Measurements from ENCODE around the gene RSPH10B2. TPM values are rescaled to one million over a fixed set of nuclear protein-coding genes. Genes with fewer than 3 reads are reported as not detected.

The RSPH10B2 gene
- total and polyA plus RNA-seq, 2 of the 8 experiments (the other 6 are each of a cell fraction or from before 2014, with no cell fraction given): 0.14 to 0.35 TPM

DNA sequence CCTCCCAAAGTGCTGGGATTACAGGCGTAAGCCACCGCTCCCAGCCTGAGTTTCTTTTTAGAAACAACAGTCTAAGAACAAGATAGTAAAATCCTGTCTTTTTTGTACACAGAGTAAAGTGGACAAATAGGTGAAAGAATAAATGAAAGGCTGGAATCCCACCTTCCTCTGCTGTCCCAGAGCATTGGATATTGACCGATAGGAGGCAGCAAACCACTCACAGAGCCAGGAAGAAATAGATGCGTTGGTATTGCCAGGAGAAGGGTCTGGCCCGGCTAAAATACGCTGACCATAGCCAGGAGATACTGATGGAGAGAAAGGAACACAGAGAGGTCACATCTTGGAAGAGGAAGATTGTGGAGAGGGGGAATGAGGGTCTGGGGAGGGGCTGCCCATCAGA, 35.8 kb upstream of the RSPH10B2 start:
- no peak for DNase-seq (ENCODE audit: low read depth in 1 of 2, low spot score in 2 of 2)
- Histone ChIP-seq H2BK15ac (ENCODE audit: low read length) (no peak overlapping the region), H2AFZ (ENCODE audit: low read length) (no peak overlapping the region), H4K20me1 (replicated peaks in 1 of 2; ENCODE audit: control insufficient read depth in 1 of 2, insufficient read depth in 2 of 2, low read length in 2 of 2) (no peaks in the 10 kb centered on the region), H3K23ac (ENCODE audit: insufficient read length) (no peak overlapping the region), H3K4me1 (replicated peaks in 1 of 4; ENCODE audit: control insufficient read depth in 3 of 4, insufficient read depth in 4 of 4, low read length in 3 of 4) (no peaks in the 10 kb centered on the region), H2AK5ac (ENCODE audit: low read depth, low read length) (no peak overlapping the region), H2BK120ac (replicated peaks; ENCODE audit: low read depth, low read length) (no peak overlapping the region), H2BK5ac (ENCODE audit: low read depth, low read length) (no peak overlapping the region), H3K9ac (replicated peaks in 1 of 4; ENCODE audit: extremely low read depth in 1 of 4, low read depth in 3 of 4, low read length in 3 of 4) (no peak overlapping the region), H3K4ac (replicated peaks; ENCODE audit: insufficient read length, low read depth, low read length) (no peak overlapping the region), H4K8ac (ENCODE audit: extremely low read depth, insufficient read depth, low read length) (no peak overlapping the region), H3K27me3 (replicated peaks in 1 of 4; ENCODE audit: control insufficient read depth in 3 of 4, extremely low read depth in 1 of 4, insufficient read depth in 3 of 4, low read length in 3 of 4) (no peaks in the 10 kb centered on the region; a peak in 1 of 7 replicates), H3K23me2 (ENCODE audit: low read depth, low read length) (no peaks in the 10 kb centered on the region), H3K14ac (ENCODE audit: insufficient read length) (no peak overlapping the region), H4K5ac (ENCODE audit: insufficient read length, low read depth, low read length) (no peak overlapping the region), H3K56ac (replicated peaks; ENCODE audit: insufficient read length, low read depth, low read length) (no peak overlapping the region), H3K79me1 (ENCODE audit: low read depth, low read length) (no peaks in the 10 kb centered on the region), H3K4me2 (ENCODE audit: insufficient read depth in 1 of 2, low read depth in 2 of 2, low read length in 2 of 2) (no peak overlapping the region), H3K27ac (ENCODE audit: low read depth, low read length) (no peak overlapping the region), H3K4me3 (ENCODE audit: extremely low read depth in 1 of 4, insufficient read depth in 2 of 4, low read depth in 3 of 4, low read length in 4 of 4) (no peak overlapping the region), H3K36me3 (ENCODE audit: control insufficient read depth in 2 of 4, insufficient read depth in 4 of 4, low read length in 3 of 4) (no peaks in the 10 kb centered on the region), H3K18ac (ENCODE audit: extremely low read depth, low read length) (no peak overlapping the region), H4K91ac (replicated peaks; ENCODE audit: insufficient read length, low read length) (no peak overlapping the region), H2BK12ac (ENCODE audit: low read depth, low read length) (no peak overlapping the region), H2BK20ac (ENCODE audit: low read length) (no peak overlapping the region), H3K79me2 (ENCODE audit: control insufficient read depth in 1 of 2, insufficient read depth in 2 of 2, low read length in 2 of 2) (no peaks in the 10 kb centered on the region), H3K9me3 (ENCODE audit: insufficient read depth in 2 of 2, low read depth in 1 of 2, low read length in 1 of 2) (no peaks in the 10 kb centered on the region)
- FAIRE-seq: no peak
- POLR2A ChIA-PET (ENCODE audit: partially characterized antibody): no interaction called here
- WGBS, 2 experiments (ENCODE audit: extremely low coverage in 1 of 2, insufficient coverage in 1 of 2, insufficient read length in 1 of 2, insufficient replicate concordance in 2 of 2, low coverage in 1 of 2, low lambda C conversion rate in 2 of 2, missing lambda C conversion rate in 1 of 2): 75% methylated on average over 6 of the region's 6 CpGs; no CpG with 5 or more reads in 1 of the 2 experiments
- TF ChIP-seq RAD21 (IDR thresholded peaks at IDR 0.05 in 1 of 2, conservative IDR thresholded peaks at IDR 0.05 in 1 of 2; ENCODE audit: low read depth in 2 of 2, low read length in 2 of 2) (peak; percentile 14 to 30; a peak in 2 of 4 replicates), POLR2AphosphoS5 (IDR thresholded peaks at IDR 0.05; ENCODE audit: low read depth, low read length) (no peak), TEAD4 (IDR thresholded peaks at IDR 0.05; ENCODE audit: low read depth, low read length) (no peak), JUND (IDR thresholded peaks at IDR 0.05; ENCODE audit: low read length) (no peak), CTCF (IDR thresholded peaks at IDR 0.05; ENCODE audit: control extremely low read depth in 1 of 3, insufficient read depth in 1 of 3, low read depth in 1 of 3, low read length in 3 of 3) (peak; percentile 6 to 40 (median 17); a peak in 3 of 4 replicates), CBX5 (IDR thresholded peaks at IDR 0.05; ENCODE audit: low read depth, low read length) (no peak)
- CTCF ChIA-PET (ENCODE audit: partially characterized antibody): interaction anchor here (1.0 kb wide), 2 partner anchors 11 to 62 kb away, joined by 3 read pairs; no protein-coding TSS in a partner anchor

Data from H1 (cell line).